Measurements from ENCODE around the gene SYNE2. TPM values are rescaled to one million over a fixed set of nuclear protein-coding genes. Genes with fewer than 3 reads are reported as not detected.

The SYNE2 gene
- total and polyA plus RNA-seq, 2 donors (not counting 1 experiment from before 2014, with no cell fraction given) = 3.1 to 15.4 TPM

GRCh38 chr14:64221391-64222003 is 368.7 kb downstream of the SYNE2 start:
- no peaks in the 10 kb centered on the region for H3K36me3 ChIP-seq (ENCODE audit: control insufficient read depth, insufficient read depth, low read length)
- no peak overlapping the region for H3K4me3 ChIP-seq (replicated peaks in 1 of 4; ENCODE audit: control extremely low read depth in 1 of 4, insufficient read depth in 1 of 4, low read depth in 3 of 4, low read length in 4 of 4)
- H3K4me1 ChIP-seq (ENCODE audit: control insufficient read depth, extremely low read depth, insufficient read depth, low read length) = no peaks in the 10 kb centered on the region
- no peak overlapping the region for H3K4me2 ChIP-seq (ENCODE audit: extremely low read depth, insufficient read depth, low read length)
- no peaks in the 10 kb centered on the region for H4K20me1 ChIP-seq (ENCODE audit: control insufficient read depth, extremely low read depth, insufficient read depth, low read length)
- H3K27me3 ChIP-seq (ENCODE audit: control insufficient read depth, insufficient read depth, low read length) = no peaks in the 10 kb centered on the region
- no peak overlapping the region for H3K9ac ChIP-seq (ENCODE audit: insufficient read depth, low read length)
- TF ChIP-seq CTCF (conservative IDR thresholded peaks at IDR 0.05 in 1 of 2, IDR thresholded peaks at IDR 0.05 in 1 of 2; ENCODE audit: low read depth in 1 of 2, low read length in 2 of 2) = no peak
- no peak for TF ChIP-seq EZH2 (IDR thresholded peaks at IDR 0.05; ENCODE audit: low read length, missing control alignments)
- no peaks in the 10 kb centered on the region for H3K79me2 ChIP-seq (ENCODE audit: control insufficient read depth, insufficient read depth, low read length)
- no peaks in the 10 kb centered on the region for H3K9me3 ChIP-seq (ENCODE audit: control insufficient read depth, insufficient read depth, low read depth, low read length)
- no peak overlapping the region for H3K27ac ChIP-seq (ENCODE audit: insufficient read depth, low read length)
- no peak for DNase-seq (ENCODE audit: low read depth in 2 of 2)
- H2AFZ ChIP-seq (ENCODE audit: low read length) = no peak overlapping the region

DNA sequence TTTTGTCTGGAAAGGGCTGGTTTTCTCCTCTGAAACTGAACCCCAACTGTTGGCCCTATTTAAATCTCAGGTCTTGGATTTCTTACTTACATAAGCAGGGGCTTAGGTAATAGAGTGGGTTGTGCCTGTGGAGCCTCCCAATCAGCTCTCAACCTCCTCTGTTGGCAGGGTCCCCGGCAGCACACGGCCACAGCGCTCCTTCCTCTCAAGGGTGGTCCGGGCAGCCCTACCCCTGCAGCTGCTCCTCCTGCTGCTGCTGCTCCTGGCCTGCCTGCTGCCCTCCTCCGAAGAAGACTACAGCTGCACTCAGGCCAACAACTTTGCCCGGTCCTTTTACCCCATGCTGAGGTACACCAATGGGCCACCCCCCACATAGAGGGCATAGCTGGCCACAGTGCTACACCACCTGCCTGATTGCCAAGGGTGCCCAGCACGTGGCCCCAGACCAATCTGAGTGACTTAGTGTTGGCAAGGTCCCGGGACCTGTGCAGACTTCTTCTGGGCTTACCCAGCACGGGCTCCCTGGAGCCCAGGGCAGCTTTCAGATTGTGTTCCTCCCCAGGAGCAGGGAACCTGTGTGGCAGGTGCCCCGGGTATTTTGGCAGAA is 372.4 kb downstream of the SYNE2 start:
- Histone ChIP-seq H2AFZ (ENCODE audit: low read length) (no peak overlapping the region), H3K9me3 (ENCODE audit: control insufficient read depth, insufficient read depth, low read depth, low read length) (no peaks in the 10 kb centered on the region), H3K27me3 (ENCODE audit: control insufficient read depth, insufficient read depth, low read length) (no peaks in the 10 kb centered on the region), H3K4me1 (ENCODE audit: control insufficient read depth, extremely low read depth, insufficient read depth, low read length) (no peaks in the 10 kb centered on the region), H3K4me2 (ENCODE audit: extremely low read depth, insufficient read depth, low read length) (no peak overlapping the region), H3K79me2 (ENCODE audit: control insufficient read depth, insufficient read depth, low read length) (no peaks in the 10 kb centered on the region), H3K4me3 (replicated peaks in 1 of 4; ENCODE audit: control extremely low read depth in 1 of 4, insufficient read depth in 1 of 4, low read depth in 3 of 4, low read length in 4 of 4) (no peak overlapping the region), H3K9ac (ENCODE audit: insufficient read depth, low read length) (no peak overlapping the region), H3K36me3 (ENCODE audit: control insufficient read depth, insufficient read depth, low read length) (no peaks in the 10 kb centered on the region), H4K20me1 (ENCODE audit: control insufficient read depth, extremely low read depth, insufficient read depth, low read length) (no peaks in the 10 kb centered on the region), H3K27ac (ENCODE audit: insufficient read depth, low read length) (no peak overlapping the region)
- no peak for TF ChIP-seq CTCF (conservative IDR thresholded peaks at IDR 0.05 in 1 of 2, IDR thresholded peaks at IDR 0.05 in 1 of 2; ENCODE audit: low read depth in 1 of 2, low read length in 2 of 2)
- no peak for TF ChIP-seq EZH2 (IDR thresholded peaks at IDR 0.05; ENCODE audit: low read length, missing control alignments)
- DNase-seq (ENCODE audit: low read depth in 2 of 2) = no peak

DNA sequence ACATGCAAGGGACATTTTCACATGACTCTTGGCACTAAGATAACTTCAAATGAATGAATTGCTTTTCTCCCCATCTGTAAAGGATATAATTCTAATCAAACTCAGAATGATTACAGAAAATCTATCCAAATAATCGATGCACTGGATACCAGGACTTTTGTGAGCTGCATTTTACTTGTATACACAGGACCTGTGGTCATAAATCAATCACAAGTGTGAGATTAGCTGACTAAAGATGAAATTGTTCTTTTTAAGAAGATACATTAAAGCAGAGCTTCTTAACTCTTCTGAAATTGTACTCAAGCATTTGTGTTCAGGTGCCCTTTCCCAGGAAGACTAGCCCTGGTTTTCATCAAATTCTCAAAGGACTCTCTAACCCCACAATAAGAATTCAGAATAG is 375.1 kb downstream of the SYNE2 start:
- DNase-seq (ENCODE audit: low read depth in 2 of 2) = no peak
- Histone ChIP-seq H3K4me3 (replicated peaks in 1 of 4; ENCODE audit: control extremely low read depth in 1 of 4, insufficient read depth in 1 of 4, low read depth in 3 of 4, low read length in 4 of 4) (no peak overlapping the region), H3K9me3 (ENCODE audit: control insufficient read depth, insufficient read depth, low read depth, low read length) (no peaks in the 10 kb centered on the region), H2AFZ (ENCODE audit: low read length) (no peak overlapping the region), H3K9ac (ENCODE audit: insufficient read depth, low read length) (no peak overlapping the region), H4K20me1 (ENCODE audit: control insufficient read depth, extremely low read depth, insufficient read depth, low read length) (no peaks in the 10 kb centered on the region), H3K4me1 (ENCODE audit: control insufficient read depth, extremely low read depth, insufficient read depth, low read length) (peaks cover 9% of the 10 kb centered on the region), H3K36me3 (ENCODE audit: control insufficient read depth, insufficient read depth, low read length) (no peaks in the 10 kb centered on the region), H3K27me3 (ENCODE audit: control insufficient read depth, insufficient read depth, low read length) (no peaks in the 10 kb centered on the region), H3K27ac (ENCODE audit: insufficient read depth, low read length) (no peak overlapping the region), H3K79me2 (ENCODE audit: control insufficient read depth, insufficient read depth, low read length) (no peaks in the 10 kb centered on the region), H3K4me2 (ENCODE audit: extremely low read depth, insufficient read depth, low read length) (no peak overlapping the region)
- no peak for TF ChIP-seq EZH2 (IDR thresholded peaks at IDR 0.05; ENCODE audit: low read length, missing control alignments)
- TF ChIP-seq CTCF (conservative IDR thresholded peaks at IDR 0.05 in 1 of 2, IDR thresholded peaks at IDR 0.05 in 1 of 2; ENCODE audit: low read depth in 1 of 2, low read length in 2 of 2) = no peak

All from fibroblast of lung (primary cell).